ENCODE measurements around the gene DEPDC7. TPM values are rescaled to one million over a fixed set of nuclear protein-coding genes. Genes with fewer than 3 reads are reported as not detected.
A peak's percentile ranks its signal among the peaks of the same experiment; 100 is the strongest.
"Not testable (repeated sequence)": the region's sequence is repeated elsewhere in the genome, so short reads cannot be mapped to it uniquely, and the experiment has no call there.

The DEPDC7 gene
- total and polyA plus RNA-seq, 2 donors (not counting 1 experiment from before 2014, with no cell fraction given) = 0.07 TPM; not detected in 1

DNA sequence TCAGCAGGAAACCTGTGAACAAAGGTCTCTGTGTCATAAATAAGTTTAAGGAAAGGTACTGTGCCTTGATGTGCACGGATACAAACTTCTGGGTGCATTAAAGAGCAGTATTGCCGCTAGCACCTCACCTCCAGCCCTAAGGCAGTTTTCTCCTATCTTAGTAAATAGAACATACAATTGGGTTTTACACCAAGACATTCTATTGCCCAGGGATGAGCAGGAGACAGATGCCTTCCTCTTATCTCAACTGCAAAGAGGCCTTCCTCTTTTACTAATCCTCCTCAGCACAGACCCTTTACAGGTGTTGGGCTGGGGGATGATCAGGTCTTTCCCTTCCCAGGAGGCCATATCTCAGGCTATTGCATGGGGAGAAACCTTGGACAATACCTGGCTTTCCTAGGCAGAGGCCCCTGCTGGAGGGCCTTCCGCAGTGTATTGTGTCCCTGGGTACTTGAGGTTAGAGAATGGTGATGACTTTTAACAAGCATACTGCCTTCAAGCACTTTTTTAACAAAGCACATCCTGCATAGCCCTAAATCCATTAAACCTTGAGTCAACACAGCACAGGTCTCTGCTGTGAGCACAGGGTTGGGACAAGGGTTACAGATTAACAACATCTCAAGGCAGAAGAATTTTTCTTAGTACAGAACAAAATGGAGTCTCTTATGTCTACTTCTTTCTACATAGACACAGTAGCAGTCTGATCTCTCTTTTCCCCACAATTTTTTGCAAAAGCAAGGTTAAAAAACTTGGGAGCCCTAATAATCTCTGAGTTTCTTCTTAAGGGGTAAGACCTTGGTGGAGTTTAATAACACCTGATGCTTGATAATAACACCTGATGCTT, 34.1 kb downstream of the DEPDC7 start:
- H3K4me1 Mint-ChIP-seq, H3K27ac Mint-ChIP-seq: not testable (repeated sequence)
- CTCF ChIA-PET = interaction anchor here (3.5 kb wide), 1 partner anchor 16 kb away, joined by 12 read pairs; no protein-coding TSS in a partner anchor

DNA sequence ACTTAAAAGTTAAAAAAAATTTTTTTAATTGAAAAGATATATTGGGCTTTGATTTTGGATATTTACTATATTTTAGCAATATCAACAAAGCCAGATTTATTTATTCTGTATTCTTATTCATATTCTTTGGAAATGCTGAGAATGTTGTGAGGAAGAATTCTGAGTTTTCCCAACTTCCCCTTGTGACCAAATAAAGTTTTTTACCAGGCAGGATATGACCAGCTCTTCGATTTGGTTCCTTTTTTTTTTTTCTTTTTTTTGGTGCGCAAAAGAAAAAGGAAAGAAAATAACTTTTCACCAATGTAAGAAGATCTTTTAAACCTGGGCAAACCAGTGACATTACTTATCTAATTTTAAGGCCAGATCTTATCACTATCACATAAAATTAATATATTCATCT, 36.6 kb downstream of the DEPDC7 start:
- Histone ChIP-seq H3K4me3 (ENCODE audit: control extremely low read depth in 1 of 5, extremely low read depth in 1 of 5, insufficient read depth in 1 of 5, low read depth in 2 of 5, low read length in 4 of 5) (no peak overlapping the region), H3K9ac (ENCODE audit: low read length) (no peak overlapping the region), H3K27me3 (replicated peaks in 1 of 4; ENCODE audit: control extremely low read depth in 1 of 4, control insufficient read depth in 3 of 4, insufficient read depth in 4 of 4, low read length in 3 of 4) (no peaks in the 10 kb centered on the region), H3K4me2 (replicated peaks; ENCODE audit: low read depth, low read length, poor library complexity, severe bottlenecking) (peak overlapping the region; percentile 35), H3K4me1 (ENCODE audit: control insufficient read depth in 2 of 2, insufficient read depth in 2 of 2, low read length in 2 of 2) (peaks cover 0 to 3% of the 10 kb centered on the region in 2 donors), H4K20me1 (ENCODE audit: control insufficient read depth, insufficient read depth, low read length, poor library complexity, severe bottlenecking) (no peaks in the 10 kb centered on the region), H3K79me2 (ENCODE audit: control insufficient read depth, insufficient read depth, low read length) (no peaks in the 10 kb centered on the region), H3K36me3 (replicated peaks in 1 of 2; ENCODE audit: control extremely low read depth in 1 of 2, control insufficient read depth in 1 of 2, extremely low read depth in 1 of 2, insufficient read depth in 2 of 2, low read length in 1 of 2) (peaks cover 0 to 13% of the 10 kb centered on the region in 2 experiments), H2AFZ (ENCODE audit: insufficient read depth, low read depth, low read length, poor library complexity, severe bottlenecking) (peak overlapping the region; percentile 42), H3K27ac (ENCODE audit: low read length in 2 of 2) (peak overlapping the region in 1 of 2 donors; percentile 41), H3K9me3 (ENCODE audit: control extremely low read depth in 1 of 3, control insufficient read depth in 2 of 3, insufficient read depth in 1 of 3, low read length in 2 of 3) (no peaks in the 10 kb centered on the region)
- peak overlapping the region; percentile 18 for H3K4me3 Mint-ChIP-seq
- no peak for TF ChIP-seq CTCF (IDR thresholded peaks at IDR 0.05)
- no peak for TF ChIP-seq EZH2 (IDR thresholded peaks at IDR 0.05; ENCODE audit: borderline replicate concordance, insufficient read depth, low read depth, low read length, poor library complexity, severe bottlenecking)
- intact Hi-C loops (cut with micrococcal nuclease) = no loop called here
- no peaks in the 10 kb centered on the region for H3K9me3 Mint-ChIP-seq (ENCODE audit: insufficient read depth)
- no peaks in the 10 kb centered on the region for H3K27me3 Mint-ChIP-seq
- ATAC-seq (ENCODE audit: low read depth) (no peak), DNase-seq (no peak)
- ChIA-PET CTCF (interaction anchor here (1.5 to 3.5 kb wide), 2 partner anchors 13 to 14 kb away, joined by 5 to 12 read pairs; partner anchors contain the start of gene TCP11L1), POLR2A (interaction anchor here (1.6 kb wide), 1 partner anchor 160 kb away, joined by 9 read pairs; the partner anchor contains the start of gene QSER1)
- peaks cover 8% of the 10 kb centered on the region for H3K4me1 Mint-ChIP-seq
- WGBS (ENCODE audit: insufficient coverage) = no CpG with 5 or more reads among the region's 2 CpGs
- H3K27ac Mint-ChIP-seq = peak overlapping the region; percentile 27

More for the DNA sequence above, 34.1 kb downstream of the DEPDC7 start:
- H3K9me3 ChIP-seq (ENCODE audit: control extremely low read depth in 1 of 3, control insufficient read depth in 2 of 3, insufficient read depth in 1 of 3, low read length in 2 of 3); H3K27me3 ChIP-seq (replicated peaks in 1 of 4; ENCODE audit: control extremely low read depth in 1 of 4, control insufficient read depth in 3 of 4, insufficient read depth in 4 of 4, low read length in 3 of 4); DNase-seq; H4K20me1 ChIP-seq (ENCODE audit: control insufficient read depth, insufficient read depth, low read length, poor library complexity, severe bottlenecking); POLR2A ChIA-PET; H2AFZ ChIP-seq (ENCODE audit: insufficient read depth, low read depth, low read length, poor library complexity, severe bottlenecking); H3K27me3 Mint-ChIP-seq; H3K4me2 ChIP-seq (replicated peaks; ENCODE audit: low read depth, low read length, poor library complexity, severe bottlenecking); H3K9me3 Mint-ChIP-seq (ENCODE audit: insufficient read depth); intact Hi-C loops (cut with micrococcal nuclease); H3K4me1 ChIP-seq (ENCODE audit: control insufficient read depth in 2 of 2, insufficient read depth in 2 of 2, low read length in 2 of 2); H3K4me3 Mint-ChIP-seq; H3K9ac ChIP-seq (ENCODE audit: low read length); H3K4me3 ChIP-seq (ENCODE audit: control extremely low read depth in 1 of 5, extremely low read depth in 1 of 5, insufficient read depth in 1 of 5, low read depth in 2 of 5, low read length in 4 of 5); ATAC-seq (ENCODE audit: low read depth); H3K27ac ChIP-seq (ENCODE audit: low read length in 2 of 2); H3K79me2 ChIP-seq (ENCODE audit: control insufficient read depth, insufficient read depth, low read length): not testable (repeated sequence)
- no CpG with 5 or more reads among the region's 3 CpGs for WGBS (ENCODE audit: insufficient coverage)
- H3K36me3 ChIP-seq (replicated peaks in 1 of 2; ENCODE audit: control extremely low read depth in 1 of 2, control insufficient read depth in 1 of 2, extremely low read depth in 1 of 2, insufficient read depth in 2 of 2, low read length in 1 of 2) = peaks cover 0 to 18% of the 10 kb centered on the region in 2 experiments

All from B cell (primary cell).